Liver (tissue), 3 donors: ENCODE data around the gene P2RY14.

Experiments
- CTCF ChIP-seq: fragments of 150-350 bp; IDR thresholded peaks from 2 replicates; pipeline ENCODE4 v1.5.1; 2017; ENCODE audit warnings: improper control_type of control experiment, low read depth, low read length; ENCODE audit not compliant: missing input control
- GABPA ChIP-seq, 2 donors: IDR thresholded peaks in 1 of 2; conservative IDR thresholded peaks in 1 of 2; 2 replicates each; pipeline ENCODE4 v1.6.1; 2016; ENCODE audit warnings: antibody characterized with exemption in 2 of 2, mild to moderate bottlenecking in 1 of 2, moderate library complexity in 1 of 2
- RAD21 ChIP-seq, 2 donors: IDR thresholded peaks; 2 replicates each; pipeline ENCODE4 v1.6.1; 2016; ENCODE audit warnings: antibody characterized with exemption in 2 of 2, mild to moderate bottlenecking in 2 of 2
- TAF1 ChIP-seq: conservative IDR thresholded peaks from 2 replicates; pipeline ENCODE4 v1.6.1; 2016; ENCODE audit warnings: antibody characterized with exemption, mild to moderate bottlenecking
- YY1 ChIP-seq: IDR thresholded peaks from 2 replicates; pipeline ENCODE4 v1.6.1; 2016; ENCODE audit warnings: antibody characterized with exemption, mild to moderate bottlenecking
- TF ChIP-seq, protein P1 (sequence below): IDR thresholded peaks from 2 replicates; pipeline ENCODE4 v1.6.1; 2016; ENCODE audit warnings: antibody characterized with exemption
- donor health status: healthy.
- donor health status: healthy.

GRCh38 chr3:151230646-151231045 is 47.7 kb downstream of the P2RY14 start:
- TF ChIP-seq TAF1 (no peak), CTCF (no peak), RAD21 (IDR thresholded peaks at IDR 0.05) (no peak), YY1 (no peak), GABPA (IDR thresholded peaks at IDR 0.05 in 1 of 2, conservative IDR thresholded peaks at IDR 0.05 in 1 of 2) (no peak)
- TF ChIP-seq, protein P1, sequence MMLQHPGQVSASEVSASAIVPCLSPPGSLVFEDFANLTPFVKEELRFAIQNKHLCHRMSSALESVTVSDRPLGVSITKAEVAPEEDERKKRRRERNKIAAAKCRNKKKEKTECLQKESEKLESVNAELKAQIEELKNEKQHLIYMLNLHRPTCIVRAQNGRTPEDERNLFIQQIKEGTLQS = no peak
